NT2/D1 (cell line): ENCODE data around the gene GNAQ.

ENCODE experiments used
- SUZ12 ChIP-seq: IDR thresholded peaks from 2 replicates; pipeline ENCODE4 v1.6.1; 2011; ENCODE audit not compliant: insufficient read length, insufficient read depth; ENCODE audit errors: extremely low read depth
- YY1 ChIP-seq: IDR thresholded peaks from 2 replicates; pipeline ENCODE4 v1.6.1; 2011; ENCODE audit not compliant: insufficient read length, insufficient read depth
- ZNF274 ChIP-seq: IDR thresholded peaks from 2 replicates; pipeline ENCODE4 v1.6.1; 2011; ENCODE audit warnings: mild to moderate bottlenecking, low read depth, low read length

DNA sequence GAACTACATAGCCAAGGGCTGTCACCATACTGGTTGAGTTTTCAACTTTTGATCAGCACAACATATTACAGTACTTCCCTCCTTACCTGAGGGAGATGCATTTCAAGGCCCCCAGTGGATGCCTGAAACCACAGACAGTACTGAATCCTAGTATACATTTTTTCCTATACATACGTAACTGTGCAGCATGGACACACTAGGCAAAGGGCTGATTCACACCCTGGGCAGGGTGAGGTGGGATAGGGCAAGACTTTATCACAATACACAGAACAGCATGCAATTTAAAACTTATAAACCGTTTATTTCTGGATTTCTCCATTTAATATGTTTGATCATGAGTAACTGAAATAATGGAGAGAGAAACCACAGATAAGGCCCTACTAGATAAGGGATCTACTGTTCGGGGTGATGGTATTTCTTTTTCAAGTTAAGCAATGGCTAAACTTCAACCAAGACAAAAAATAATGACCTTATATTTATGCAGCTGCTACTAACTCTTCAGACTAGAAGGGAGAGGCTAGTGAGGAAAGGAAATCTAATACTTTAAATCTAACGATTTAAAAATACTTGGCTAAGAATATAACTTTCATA is 196.6 kb downstream of the GNAQ start:
- TF ChIP-seq ZNF274 (no peak), SUZ12 (no peak), YY1 (no peak)
